LNCAP (cell line): ENCODE results near the gene N4BP2.

Experiments used
- TF ChIP-seq, protein P1 (sequence below): fragments of 450-650 bp; IDR thresholded peaks from 2 replicates; pipeline ENCODE4 v1.5.1; 2017; ENCODE audit warnings: mild to moderate bottlenecking

Gene N4BP2

DNA sequence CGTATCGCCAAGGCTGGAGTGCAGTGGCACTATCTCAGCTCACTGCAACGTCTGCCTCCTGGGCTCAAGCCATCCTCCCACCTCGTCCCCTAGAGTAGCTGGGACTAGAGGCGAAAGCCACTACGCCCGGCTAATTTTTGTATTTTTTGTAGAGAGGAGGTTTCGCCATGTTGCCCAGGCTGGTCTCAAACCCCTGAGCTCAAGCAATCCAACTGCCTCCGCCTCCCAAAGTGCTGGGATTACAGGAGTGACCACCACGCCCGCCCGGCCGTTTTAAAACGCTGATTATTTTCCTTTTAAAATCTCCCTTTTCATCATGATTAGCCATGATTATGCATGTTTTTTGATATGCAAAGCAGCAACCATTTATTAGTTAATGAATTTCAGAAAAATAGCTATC is 2.2 kb downstream of the N4BP2 start:
- TF ChIP-seq, protein P1, sequence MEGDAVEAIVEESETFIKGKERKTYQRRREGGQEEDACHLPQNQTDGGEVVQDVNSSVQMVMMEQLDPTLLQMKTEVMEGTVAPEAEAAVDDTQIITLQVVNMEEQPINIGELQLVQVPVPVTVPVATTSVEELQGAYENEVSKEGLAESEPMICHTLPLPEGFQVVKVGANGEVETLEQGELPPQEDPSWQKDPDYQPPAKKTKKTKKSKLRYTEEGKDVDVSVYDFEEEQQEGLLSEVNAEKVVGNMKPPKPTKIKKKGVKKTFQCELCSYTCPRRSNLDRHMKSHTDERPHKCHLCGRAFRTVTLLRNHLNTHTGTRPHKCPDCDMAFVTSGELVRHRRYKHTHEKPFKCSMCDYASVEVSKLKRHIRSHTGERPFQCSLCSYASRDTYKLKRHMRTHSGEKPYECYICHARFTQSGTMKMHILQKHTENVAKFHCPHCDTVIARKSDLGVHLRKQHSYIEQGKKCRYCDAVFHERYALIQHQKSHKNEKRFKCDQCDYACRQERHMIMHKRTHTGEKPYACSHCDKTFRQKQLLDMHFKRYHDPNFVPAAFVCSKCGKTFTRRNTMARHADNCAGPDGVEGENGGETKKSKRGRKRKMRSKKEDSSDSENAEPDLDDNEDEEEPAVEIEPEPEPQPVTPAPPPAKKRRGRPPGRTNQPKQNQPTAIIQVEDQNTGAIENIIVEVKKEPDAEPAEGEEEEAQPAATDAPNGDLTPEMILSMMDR: no peak

DNA sequence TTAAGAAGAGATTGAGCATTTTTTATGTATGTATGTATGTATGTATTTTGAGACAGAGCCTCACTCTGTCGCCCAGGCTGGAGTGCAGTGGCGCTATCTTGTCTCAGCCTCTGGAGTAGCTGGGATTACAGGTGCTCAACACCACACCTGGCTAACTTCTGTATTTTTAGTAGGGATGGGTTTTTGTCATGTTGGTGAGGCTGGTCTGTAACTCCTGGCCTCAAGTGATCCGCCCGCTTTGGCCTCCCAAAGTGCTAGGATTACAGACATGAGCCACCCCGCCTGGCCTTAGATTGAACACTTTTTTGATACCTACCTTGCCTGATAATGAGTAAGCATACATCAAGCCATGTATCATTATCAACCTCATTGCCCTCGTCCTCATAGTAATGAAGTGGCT is 2.7 kb downstream of the N4BP2 start:
- TF ChIP-seq, protein P1: no peak

DNA sequence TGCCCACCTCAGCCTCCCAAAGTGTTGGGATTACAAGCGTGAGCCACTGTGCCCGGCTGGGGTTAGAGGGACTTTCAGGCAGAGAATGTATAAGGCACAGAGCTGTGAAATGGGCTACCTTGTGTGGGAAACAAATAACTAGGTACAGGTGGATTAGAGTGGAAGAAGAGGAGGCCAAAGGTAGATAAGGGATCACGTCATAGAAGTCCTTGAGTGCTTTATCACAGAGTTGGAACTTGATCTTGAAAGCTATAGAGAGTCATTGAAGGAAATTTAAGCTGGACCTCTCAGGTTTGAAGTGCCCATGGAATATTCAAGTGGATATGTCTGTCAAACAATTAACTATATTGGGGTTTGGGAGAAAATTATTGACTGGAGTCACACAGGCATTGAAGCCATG is 8.4 kb downstream of the N4BP2 start:
- TF ChIP-seq, protein P1: no peak

DNA sequence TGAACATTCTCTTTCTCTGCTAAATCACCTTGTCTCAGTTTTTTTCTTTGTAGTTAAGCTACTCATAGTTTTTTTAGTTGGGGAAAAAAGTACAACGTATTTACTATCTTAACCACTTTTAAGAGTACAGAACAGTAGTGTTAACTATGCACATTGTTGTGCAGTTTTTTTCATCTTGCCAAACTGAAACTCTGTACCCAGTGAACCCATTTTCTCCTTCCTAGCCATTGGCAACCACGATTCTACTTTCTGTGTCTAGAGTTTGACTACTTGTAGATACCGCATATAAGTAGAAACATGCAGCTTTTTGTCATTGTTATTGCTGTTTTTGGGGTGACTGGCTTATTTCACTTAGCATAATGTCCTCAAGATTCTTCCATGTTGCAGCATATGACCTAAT is 10.0 kb downstream of the N4BP2 start:
- TF ChIP-seq, protein P1: no peak

DNA sequence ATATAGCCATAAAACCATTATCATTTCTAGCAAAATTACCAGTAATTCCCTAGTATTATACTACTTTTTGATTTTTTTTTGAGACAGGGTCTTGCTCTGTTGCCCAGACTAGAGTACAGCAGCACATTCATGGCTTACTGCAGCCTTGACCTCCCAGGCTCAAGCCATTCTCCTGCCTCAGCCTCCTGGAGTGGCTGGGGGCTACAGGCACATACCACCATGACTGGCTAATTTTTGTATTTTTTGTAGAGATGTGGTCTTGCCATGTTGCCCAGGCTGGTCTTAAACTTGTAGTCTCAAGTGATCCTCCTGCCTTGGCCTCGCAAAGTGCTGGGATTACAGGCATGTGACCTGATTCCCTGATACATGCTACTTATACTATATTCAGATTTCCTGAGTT is 13.7 kb downstream of the N4BP2 start:
- TF ChIP-seq, protein P1: no peak

DNA sequence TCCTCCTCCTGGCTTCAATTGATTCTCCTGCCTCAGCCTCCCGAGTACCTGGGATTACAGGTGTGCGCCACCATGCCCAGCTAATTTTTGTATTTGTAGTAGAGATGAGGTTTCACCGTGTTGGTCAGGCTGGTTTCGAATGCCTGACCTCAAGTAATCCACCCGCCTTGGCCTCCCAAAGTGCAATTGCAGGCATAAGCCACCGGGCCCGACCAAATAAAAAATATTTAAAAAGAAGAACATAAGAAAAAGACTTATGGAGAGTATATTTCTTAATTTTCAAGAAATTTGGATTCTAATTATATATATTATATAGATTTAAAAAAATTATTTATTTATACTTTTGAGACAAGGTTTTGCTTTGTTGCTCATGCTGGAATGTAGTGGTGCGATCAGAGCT is 29.8 kb downstream of the N4BP2 start:
- TF ChIP-seq, protein P1: no peak

DNA sequence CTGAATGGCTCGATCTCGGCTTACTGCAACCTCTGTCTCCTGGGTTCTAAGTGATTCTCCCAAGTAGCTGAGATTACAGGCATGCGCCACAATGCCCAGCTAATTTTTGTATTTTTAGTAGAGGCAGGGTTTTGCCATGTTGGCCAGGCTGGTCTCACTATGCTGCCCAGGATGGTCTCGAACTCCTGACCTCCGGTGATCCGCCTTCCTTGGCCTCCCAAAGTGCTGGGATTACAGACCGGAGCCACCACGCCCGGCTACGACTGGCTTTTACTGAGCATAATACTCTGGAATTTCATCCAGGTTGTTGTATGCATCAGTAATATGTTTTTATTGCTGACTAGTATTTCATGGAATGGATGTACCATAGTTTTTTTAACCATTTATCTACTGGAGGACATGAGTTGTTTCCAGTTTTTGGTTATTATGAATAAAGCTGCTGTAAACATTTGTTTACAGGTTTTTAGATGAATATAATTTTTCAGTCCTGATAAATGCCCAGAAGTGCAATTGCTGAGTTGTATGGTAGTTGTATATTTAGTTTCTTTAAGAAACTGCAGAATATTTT is 31.2 kb downstream of the N4BP2 start:
- TF ChIP-seq, protein P1: no peak

DNA sequence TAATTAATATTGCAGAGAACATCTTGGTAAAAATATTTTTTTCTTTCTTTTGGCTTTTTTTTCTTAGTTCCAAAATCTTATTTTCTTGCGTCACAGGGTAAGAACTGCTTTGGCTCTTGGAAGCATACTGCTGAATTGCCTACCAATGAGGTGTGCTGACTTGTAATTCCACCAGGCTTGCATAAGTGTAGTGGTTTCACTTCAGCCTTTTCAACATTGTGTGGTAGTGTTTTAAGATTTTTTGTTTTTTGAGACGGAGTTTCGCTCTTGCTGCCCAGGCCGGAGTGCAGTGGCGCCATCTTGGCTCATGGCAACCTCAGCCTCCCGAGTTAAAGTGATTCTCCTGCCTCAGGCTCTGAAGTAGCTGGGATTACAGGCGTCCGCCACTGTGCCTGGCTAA is 42.4 kb downstream of the N4BP2 start:
- TF ChIP-seq, protein P1: no peak
